GM21576 (cell line): ENCODE results near the gene BATF2.
"Not testable (repeated sequence)": the region's sequence is repeated elsewhere in the genome, so short reads cannot be mapped to it uniquely, and the experiment has no call there.

Experiments
- ATAC-seq: cut with Tn5 transposase; IDR thresholded peaks from one replicate; pipeline ENCODE4 v1.9.1; 2021; ENCODE audit warnings: mild to moderate bottlenecking, moderate library complexity; ENCODE audit not compliant: unreplicated experiment

The BATF2 gene

GRCh38 chr11:64996710-64997380 lies at the start of gene BATF2:
Gene BATF2, minus strand, starts transcription at chr11:64996971. Its CDS starts 57 bp downstream, at chr11:64996914.
- no peak for ATAC-seq

- ATAC-seq, result no peak
Measured at GRCh38 chr11:65045728-65046127, 49.0 kb upstream of the BATF2 start.

- ATAC-seq, result no peak
Measured at GRCh38 chr11:65045061-65045460, 48.3 kb upstream of the BATF2 start.

GRCh38 chr11:65043881-65044501 lies 47.2 kb upstream of the BATF2 start:
- no peak for ATAC-seq

GRCh38 chr11:65042891-65043290 lies 46.1 kb upstream of the BATF2 start:
- ATAC-seq, result no peak

- ATAC-seq, result peak; percentile 74
Measured at GRCh38 chr11:65040847-65041622, 44.3 kb upstream of the BATF2 start, which contains the start of gene SAC3D1. Gene SAC3D1, plus strand, starts transcription at chr11:65041210. Its CDS starts 83 bp downstream, at chr11:65041293.

GRCh38 chr11:65040520-65040846 lies 43.7 kb upstream of the BATF2 start:
- ATAC-seq, result no peak

GRCh38 chr11:65036931-65037330 lies 40.2 kb upstream of the BATF2 start:
- no peak for ATAC-seq

GRCh38 chr11:65035579-65035978 lies 38.8 kb upstream of the BATF2 start:
- ATAC-seq, result no peak

- no peak for ATAC-seq
Measured at GRCh38 chr11:65034423-65034822, 37.7 kb upstream of the BATF2 start.

GRCh38 chr11:65032216-65032615 lies 35.4 kb upstream of the BATF2 start:
- no peak for ATAC-seq

GRCh38 chr11:65027213-65028067 lies 30.7 kb upstream of the BATF2 start, which contains the start of gene SNX15:
Gene SNX15, plus strand, starts transcription at chr11:65027439. Its CDS starts 99 bp downstream, at chr11:65027538.
- peak; percentile 80 for ATAC-seq

- no peak for ATAC-seq
Measured at GRCh38 chr11:65026810-65027209, 30.0 kb upstream of the BATF2 start.

GRCh38 chr11:65023502-65023901 lies 26.7 kb upstream of the BATF2 start:
- ATAC-seq, result not testable (repeated sequence)

GRCh38 chr11:65021509-65021908 lies 24.7 kb upstream of the BATF2 start:
- no peak for ATAC-seq

- no peak for ATAC-seq
Measured at GRCh38 chr11:65021003-65021402, 24.2 kb upstream of the BATF2 start.

GRCh38 chr11:65019824-65020223 lies 23.1 kb upstream of the BATF2 start:
- ATAC-seq, result no peak

GRCh38 chr11:65017937-65018336 lies 21.2 kb upstream of the BATF2 start:
- no peak for ATAC-seq

GRCh38 chr11:65016705-65017104 lies 19.9 kb upstream of the BATF2 start:
- ATAC-seq, result no peak

- no peak for ATAC-seq
Measured at GRCh38 chr11:65014726-65015227, 18.0 kb upstream of the BATF2 start.
